A549 (cell line): ENCODE measurements around the gene GUK1. TPM values are rescaled to one million over a fixed set of nuclear protein-coding genes. Genes with fewer than 3 reads are reported as not detected.

Source experiments
- ATAC-seq, 2 experiments: fragments of 200-7000 bp in 1 of 2; fragments of >200 bp in 1 of 2; cut with Nextera tagmentation in 1 of 2; cut with Tn5 transposase in 1 of 2; 3 replicates each; pipeline versions ENCODE4 v1.8.0 to v1.9.1; 2018 to 2020; ENCODE audit warnings: mild to moderate bottlenecking in 1 of 2, moderate library complexity in 1 of 2
- CTCF ChIA-PET: fragments of 300-600 bp; sonication (Branson Sonifier 250); formaldehyde crosslinking; extraction: SDS; loops from one replicate; lab custom pipeline; 2021; ENCODE audit warnings: antibody characterized with exemption, inconsistent platforms; lab: Yijun Ruan, JAX
- POLR2A ChIA-PET: fragments of 350-600 bp; formaldehyde crosslinking; extraction: SDS; loops from one replicate; lab custom pipeline; 2021; ENCODE audit warnings: antibody characterized with exemption, inconsistent platforms; lab: Yijun Ruan, JAX
- DNase-seq, 2 experiments: peaks; one replicate each; pipeline versions ENCODE4 v3.0.0 to v3.0.0-alpha.2; 2011 to 2016; ENCODE audit warnings: low read depth in 1 of 2, low spot score in 1 of 2
- FAIRE-seq: peaks from 2 replicates; lab custom pipeline; 2011; peaks lifted over from hg19 to GRCh38; lab: Jason Lieb, UNC
- H3K27ac ChIP-seq, 2 experiments: fragments of >200 bp; sonication (Bioruptor Twin); formaldehyde crosslinking; 3 replicates each; pipeline ENCODE4 v1.5.1; 2016 to 2017
- H3K4me1 ChIP-seq: fragments of >200 bp; sonication (Bioruptor Twin); formaldehyde crosslinking; 3 replicates; pipeline ENCODE4 v1.6.1; 2016
- H3K4me2 ChIP-seq: fragments of >200 bp; sonication (Bioruptor Twin); formaldehyde crosslinking; 3 replicates; pipeline ENCODE4 v1.6.1; 2016
- H3K4me3 ChIP-seq: fragments of >200 bp; sonication (Bioruptor Twin); formaldehyde crosslinking; 3 replicates; pipeline ENCODE4 v1.5.1; 2016
- H3K9me3 ChIP-seq: fragments of >200 bp; sonication (Bioruptor Twin); formaldehyde crosslinking; 3 replicates; pipeline ENCODE4 v1.6.1; 2016
- ATOH8 ChIP-seq: fragments of 250-450 bp; sonication (Bioruptor Pico); IDR thresholded peaks from 2 replicates; pipeline ENCODE4 v1.5.0; 2020; ENCODE audit warnings: low read depth, mild to moderate bottlenecking, moderate library complexity
- CEBPB ChIP-seq, 2 experiments: fragments of >200 bp in 1 of 2; sonication (Bioruptor Twin) in 1 of 2; formaldehyde crosslinking in 1 of 2; IDR thresholded peaks; 2 replicates each; pipeline ENCODE4 v1.6.1; 2012 to 2016
- CHD4 ChIP-seq: fragments of 200-600 bp; sonication (generic); IDR thresholded peaks from 2 replicates; pipeline ENCODE4 v1.6.1; 2016; ENCODE audit warnings: antibody characterized with exemption, mild to moderate bottlenecking, borderline replicate concordance
- CTCF ChIP-seq: fragments of >200 bp; sonication (Bioruptor Twin); formaldehyde crosslinking; IDR thresholded peaks from 3 replicates; pipeline ENCODE4 v1.5.1; 2016
- EHMT2 ChIP-seq: fragments of 200-600 bp; sonication (generic); IDR thresholded peaks from 2 replicates; pipeline ENCODE4 v1.6.1; 2016; ENCODE audit warnings: antibody characterized with exemption, low read depth, mild to moderate bottlenecking, moderate library complexity
- FOSB ChIP-seq: fragments of 250-450 bp; sonication (Bioruptor Pico); IDR thresholded peaks from 2 replicates; pipeline ENCODE4 v1.5.0; 2020; ENCODE audit warnings: mild to moderate bottlenecking, moderate library complexity
- FOXS1 ChIP-seq: fragments of 250-450 bp; sonication (Bioruptor Pico); IDR thresholded peaks from 2 replicates; pipeline ENCODE4 v1.5.0; 2020; ENCODE audit warnings: mild to moderate bottlenecking, moderate library complexity
- HDAC2 ChIP-seq: fragments of 200-600 bp; sonication (generic); IDR thresholded peaks from 2 replicates; pipeline ENCODE4 v1.6.1; 2016
- HES2 ChIP-seq: fragments of >200 bp; sonication (Bioruptor Twin); formaldehyde crosslinking; IDR thresholded peaks from 2 replicates; pipeline ENCODE4 v1.6.1; 2016
- HEYL ChIP-seq: fragments of 250-450 bp; sonication (Bioruptor Pico); IDR thresholded peaks from 2 replicates; pipeline ENCODE4 v1.8.0; 2021; ENCODE audit warnings: mild to moderate bottlenecking, moderate library complexity
- HMGXB4 ChIP-seq: fragments of 250-450 bp; sonication (Bioruptor Pico); IDR thresholded peaks from 2 replicates; pipeline ENCODE4 v1.5.0; 2021; ENCODE audit warnings: mild to moderate bottlenecking, moderate library complexity, borderline replicate concordance
- HOXA7 ChIP-seq: fragments of 250-450 bp; sonication (Bioruptor Pico); IDR thresholded peaks from 2 replicates; pipeline ENCODE4 v1.5.0; 2020; ENCODE audit warnings: mild to moderate bottlenecking, moderate library complexity
- MAFK ChIP-seq: fragments of 450-650 bp; IDR thresholded peaks from 2 replicates; pipeline ENCODE4 v1.6.1; 2014; ENCODE audit not compliant: partially characterized antibody
- MAZ ChIP-seq: fragments of 150-350 bp; IDR thresholded peaks from 2 replicates; pipeline ENCODE4 v1.6.1; 2014; ENCODE audit warnings: antibody characterized with exemption, low read depth, low read length, borderline replicate concordance
- PHF8 ChIP-seq: fragments of 200-600 bp; sonication (generic); IDR thresholded peaks from 2 replicates; pipeline ENCODE4 v1.6.1; 2016; ENCODE audit warnings: low read depth, mild to moderate bottlenecking, antibody characterized with exemption, moderate library complexity, borderline replicate concordance
- RFX5 ChIP-seq: fragments of 450-650 bp; IDR thresholded peaks from 2 replicates; pipeline ENCODE4 v1.7.1; 2014; ENCODE audit warnings: antibody characterized with exemption, mild to moderate bottlenecking, moderate library complexity
- TFCP2L1 ChIP-seq: fragments of 250-450 bp; sonication (Bioruptor Pico); IDR thresholded peaks from 2 replicates; pipeline ENCODE4 v1.5.0; 2021; ENCODE audit warnings: mild to moderate bottlenecking
- ZC3H11A ChIP-seq: fragments of 450-650 bp; IDR thresholded peaks from 2 replicates; pipeline ENCODE4 v1.6.1; 2014; ENCODE audit warnings: antibody characterized with exemption, mild to moderate bottlenecking
- ZSCAN20 ChIP-seq: fragments of 250-450 bp; sonication (Bioruptor Pico); IDR thresholded peaks from 2 replicates; pipeline ENCODE4 v1.8.0; 2022; ENCODE audit warnings: mild to moderate bottlenecking, moderate library complexity
- WGBS: methylation state at CpG from one replicate; pipeline ENCODE4 v1.1.6; 2017; ENCODE audit errors: missing lambda C conversion rate; 5-methylcytosine and 5-hydroxymethylcytosine counted together
- polyA plus RNA-seq, 4 experiments: library from polyadenylated mRNA; depleted of rRNA in 3 of 4; stranded (reverse); fragments of >200 nt; fragmentation: RNase III in 1 of 4; extraction: RNeasy Plus Mini Kit Qiagen cat#74134 plus additional on column Dnase treatment in 1 of 4; gene quantifications; 2 replicates in 3 of 4; 3 replicates in 1 of 4; pipeline ENCODE4 v1.2.3, GENCODE V29; 2011 to 2017

GUK1 gene
- polyA plus RNA-seq, 2 of the 4 experiments (the other 2 are of a cell fraction), result 88.9 to 106 TPM

- H3K4me1 ChIP-seq, result peaks cover 2% of the 10 kb centered on the region; the same call in 1 of the 3 replicates
- no peak overlapping the region for H3K27ac ChIP-seq
- no peak for ATAC-seq
- POLR2A ChIA-PET, result interaction anchor here (4.0 kb wide), 1 partner anchor 11 kb away, joined by 35 read pairs; the partner anchor contains the start of gene IBA57
- H3K4me3 ChIP-seq, result no peak overlapping the region
- H3K4me2 ChIP-seq, result no peak overlapping the region
- H3K9me3 ChIP-seq, result no peaks in the 10 kb centered on the region
- CTCF ChIA-PET, result interaction anchor here (8.2 kb wide), 1 partner anchor 11 kb away, joined by 89 read pairs; the partner anchor contains the start of gene IBA57
- TF ChIP-seq ATOH8, result no peak
- TF ChIP-seq, all 56 proteins: peak for 0
- DNase-seq, result no peak
- 91% methylated on average over 9 of the region's 11 CpGs for WGBS
- FAIRE-seq, result no peak
These were observed 14.1 kb downstream of the GUK1 start for GRCh38 chr1:228154021-228154669.

GRCh38 chr1:228154670-228155571 is 14.8 kb downstream of the GUK1 start:
- CTCF ChIA-PET, result interaction anchor here (8.2 kb wide), 1 partner anchor 11 kb away, joined by 89 read pairs; the partner anchor contains the start of gene IBA57
- no peak overlapping the region for H3K4me3 ChIP-seq
- ATAC-seq, result no peak
- no peaks in the 10 kb centered on the region for H3K4me1 ChIP-seq
- no peak overlapping the region for H3K4me2 ChIP-seq
- POLR2A ChIA-PET, result no interaction called here
- no peaks in the 10 kb centered on the region for H3K9me3 ChIP-seq
- TF ChIP-seq RFX5 (no peak), MAFK (no peak), ZSCAN20 (CRISPR knock-in tag) (no peak), ZC3H11A (no peak), HEYL (CRISPR knock-in tag) (no peak), PHF8 (no peak), TFCP2L1 (CRISPR knock-in tag) (no peak), HDAC2 (no peak), HOXA7 (no peak), CHD4 (no peak), FOSB (no peak)
- TF ChIP-seq, all 56 proteins: peak for 0
- no peak for FAIRE-seq
- WGBS, result 83% methylated on average over 20 of the region's 20 CpGs
- no peak overlapping the region for H3K27ac ChIP-seq
- DNase-seq, result no peak

- H3K4me1 ChIP-seq, result no peaks in the 10 kb centered on the region
- DNase-seq (no peak), ATAC-seq (no peak)
- H3K27ac ChIP-seq, result no peak overlapping the region
- TF ChIP-seq MAZ, result no peak
- TF ChIP-seq HES2, result no peak
- no peak for TF ChIP-seq HMGXB4 (CRISPR knock-in tag)
- TF ChIP-seq FOXS1 (CRISPR knock-in tag), result no peak
- TF ChIP-seq EHMT2, result no peak
- no peak for TF ChIP-seq CEBPB (IDR thresholded peaks at IDR 0.05)
- no peak for TF ChIP-seq CTCF
- TF ChIP-seq, all 56 proteins: peak for 0
- Histone ChIP-seq H3K4me3 (no peak overlapping the region), H3K9me3 (no peaks in the 10 kb centered on the region), H3K4me2 (no peak overlapping the region)
- CTCF ChIA-PET, result interaction anchor here (1.0 to 8.2 kb wide), 3 partner anchors 10 to 25 kb away, joined by 4 to 89 read pairs (median 4); partner anchors contain the start of gene IBA57
- FAIRE-seq, result no peak
- 81% methylated on average over 15 of the region's 16 CpGs for WGBS
- POLR2A ChIA-PET, result no interaction called here
These were observed 15.8 kb downstream of the GUK1 start for GRCh38 chr1:228155596-228156514.
